Rectal smooth muscle tissue (tissue), 1 donor: ENCODE results near the gene MAP7D2.
"Not testable (repeated sequence)": the region's sequence is repeated elsewhere in the genome, so short reads cannot be mapped to it uniquely, and the experiment has no call there.

ENCODE experiments used
- H3K27ac ChIP-seq: one replicate; pipeline ENCODE4 v1.7.0; 2013; ENCODE audit warnings: low read depth, low read length, inconsistent platforms
- H3K27me3 ChIP-seq: one replicate; pipeline ENCODE4 v1.7.0; 2013; ENCODE audit warnings: low read length; ENCODE audit not compliant: control insufficient read depth, insufficient read depth
- H3K36me3 ChIP-seq: one replicate; pipeline ENCODE4 v1.7.0; 2013; ENCODE audit warnings: low read length; ENCODE audit not compliant: control insufficient read depth, insufficient read depth
- H3K4me1 ChIP-seq: one replicate; pipeline ENCODE4 v1.7.0; 2013; ENCODE audit warnings: low read length; ENCODE audit not compliant: control insufficient read depth, insufficient read depth
- H3K4me3 ChIP-seq: one replicate; pipeline ENCODE4 v1.7.0; 2013; ENCODE audit warnings: low read length
- H3K9ac ChIP-seq: one replicate; pipeline ENCODE4 v1.7.0; 2013; ENCODE audit warnings: low read length

Gene MAP7D2

DNA sequence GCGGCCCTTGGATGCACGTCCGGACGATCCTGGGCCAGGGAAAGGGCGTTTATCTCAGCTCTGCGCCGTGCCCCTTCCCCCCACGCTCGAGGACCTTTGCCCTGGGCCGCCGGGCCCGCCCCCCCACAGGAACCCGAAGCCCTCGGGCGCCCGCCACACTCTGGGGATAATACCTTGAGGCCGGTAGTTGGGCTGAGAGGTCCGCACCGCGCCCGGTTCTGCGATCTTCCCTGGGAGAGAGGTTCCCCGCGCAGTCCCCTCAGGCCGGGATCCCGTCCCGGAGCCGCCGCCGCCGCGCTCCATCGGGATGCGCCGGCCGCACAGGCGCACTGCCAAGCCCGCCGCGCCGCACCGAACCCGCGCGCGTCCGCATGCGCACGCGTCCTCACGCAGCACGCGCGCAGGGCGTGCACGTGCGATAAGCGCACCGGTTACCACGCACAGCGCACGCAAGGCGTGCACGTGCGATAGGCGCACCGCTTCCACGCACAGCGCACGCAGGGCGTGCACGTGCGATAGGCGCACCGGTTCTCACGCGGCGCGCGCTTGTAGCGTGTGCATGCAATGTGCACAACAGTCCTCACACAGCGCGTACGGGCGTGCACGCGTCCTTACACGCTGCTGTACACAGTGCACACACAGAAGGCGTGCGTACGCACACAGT, at the start of gene MAP7D2:
Gene MAP7D2, minus strand, starts transcription at position 331 of the 664 bp plus-strand sequence. Its CDS starts 28 bp downstream, at position 303.
- peaks cover 9% of the 10 kb centered on the region for H3K27me3 ChIP-seq
- no peak within 1 kb of the TSS for H3K9ac ChIP-seq
- H3K27ac ChIP-seq, result no peak within 1 kb of the TSS
- peak within 1 kb of the TSS; percentile 44 for H3K4me3 ChIP-seq
- no peaks in the 10 kb centered on the region for H3K36me3 ChIP-seq
- no peaks in the 10 kb centered on the region for H3K4me1 ChIP-seq

DNA sequence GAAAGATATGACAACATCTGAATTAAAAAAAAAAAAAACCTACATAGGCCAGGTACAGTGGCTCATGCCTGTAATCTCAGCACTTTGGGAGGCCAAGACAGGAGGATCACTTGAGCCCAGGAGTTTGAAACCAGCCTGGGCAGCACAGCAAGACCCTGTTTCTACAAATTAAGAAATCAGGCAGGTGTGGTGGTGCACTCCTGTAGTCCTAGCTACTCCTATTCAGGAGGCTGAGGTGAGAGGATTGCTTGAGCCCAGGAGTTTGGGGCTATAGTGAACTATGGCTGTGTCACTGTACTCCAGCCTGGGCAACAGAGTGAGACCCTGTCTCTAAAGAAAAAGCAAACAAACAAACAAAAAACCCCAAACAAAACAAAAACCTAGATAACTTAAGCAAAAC, 45.8 kb upstream of the MAP7D2 start:
- not testable (repeated sequence) for H3K27me3 ChIP-seq, H3K36me3 ChIP-seq, H3K4me3 ChIP-seq, H3K9ac ChIP-seq, H3K27ac ChIP-seq, H3K4me1 ChIP-seq

- H3K9ac ChIP-seq, result no peak overlapping the region
- no peaks in the 10 kb centered on the region for H3K4me1 ChIP-seq
- H3K27ac ChIP-seq, result no peak overlapping the region
- no peaks in the 10 kb centered on the region for H3K27me3 ChIP-seq
- no peaks in the 10 kb centered on the region for H3K36me3 ChIP-seq
- H3K4me3 ChIP-seq, result no peak overlapping the region
Measured at GRCh38 chrX:20159797-20160385, 43.2 kb upstream of the MAP7D2 start.

GRCh38 chrX:20151689-20152088, 35.0 kb upstream of the MAP7D2 start:
- Histone ChIP-seq H3K27me3 (no peaks in the 10 kb centered on the region), H3K4me3 (no peak overlapping the region), H3K27ac (no peak overlapping the region), H3K4me1 (no peaks in the 10 kb centered on the region), H3K9ac (no peak overlapping the region), H3K36me3 (no peaks in the 10 kb centered on the region)

DNA sequence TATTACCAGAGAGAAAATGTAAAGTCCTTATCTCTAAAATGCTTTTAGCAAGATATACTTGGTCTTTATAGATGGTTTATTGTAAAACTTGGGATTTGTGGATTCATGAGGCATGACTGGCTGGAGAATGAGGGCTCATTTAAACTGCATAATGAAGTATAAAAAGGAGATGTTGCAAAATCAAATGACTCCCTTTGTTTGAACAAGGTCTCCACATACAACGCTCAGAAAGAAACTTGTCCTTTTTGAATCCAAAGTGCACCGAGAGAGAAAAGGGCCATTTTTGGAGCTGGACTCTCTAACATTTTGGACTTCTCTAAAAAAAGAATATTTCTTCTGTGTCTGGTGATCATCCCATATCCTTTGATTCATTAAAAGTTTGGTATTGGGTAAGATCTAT, 32.6 kb upstream of the MAP7D2 start:
- Histone ChIP-seq H3K27ac (no peak overlapping the region), H3K4me1 (no peaks in the 10 kb centered on the region), H3K27me3 (no peaks in the 10 kb centered on the region), H3K9ac (no peak overlapping the region), H3K4me3 (no peak overlapping the region), H3K36me3 (no peaks in the 10 kb centered on the region)

DNA sequence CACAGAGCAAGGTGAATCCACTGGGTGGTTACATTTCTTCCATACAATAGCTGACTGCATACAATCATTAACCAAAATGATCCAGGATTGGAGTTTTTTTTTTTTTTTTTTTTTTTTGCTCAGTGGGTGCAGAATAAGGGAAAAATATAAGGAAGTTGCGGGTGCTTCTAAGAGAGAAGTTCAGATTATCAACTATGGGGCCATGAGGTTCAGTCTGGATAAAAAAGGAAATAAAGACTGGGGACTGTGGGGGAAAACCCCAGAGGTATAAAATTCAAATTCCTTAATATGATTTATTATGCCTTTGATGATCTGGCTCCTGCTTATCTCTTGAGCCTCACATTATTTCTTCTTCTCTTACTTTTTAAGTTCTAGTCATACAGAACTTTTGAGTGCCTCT, 30.9 kb upstream of the MAP7D2 start:
- Histone ChIP-seq H3K4me3 (no peak overlapping the region), H3K36me3 (no peaks in the 10 kb centered on the region), H3K27ac (no peak overlapping the region), H3K9ac (no peak overlapping the region), H3K27me3 (no peaks in the 10 kb centered on the region), H3K4me1 (no peaks in the 10 kb centered on the region)

DNA sequence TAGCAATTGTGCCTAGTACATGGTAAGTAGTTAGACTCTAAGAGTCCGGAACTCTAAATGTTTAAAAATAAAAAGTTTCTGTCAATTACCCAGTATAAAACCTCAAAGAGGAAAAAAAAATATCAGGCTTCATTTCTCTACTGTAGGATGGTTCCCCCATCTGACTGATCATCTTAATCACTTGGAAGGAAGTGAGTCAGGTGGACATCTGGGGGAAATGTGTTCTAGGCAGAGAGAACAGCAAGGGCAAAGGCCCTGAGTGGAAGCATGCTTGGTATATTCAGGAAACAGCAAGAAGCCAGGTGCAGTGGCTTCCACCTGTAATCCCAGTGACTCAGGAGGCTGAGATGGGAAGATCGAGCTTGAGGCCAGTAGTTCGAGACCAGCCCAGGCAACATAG, 27.8 kb upstream of the MAP7D2 start:
- Histone ChIP-seq H3K9ac (no peak overlapping the region), H3K27ac (no peak overlapping the region), H3K4me1 (no peaks in the 10 kb centered on the region)

GRCh38 chrX:20143561-20143960, 26.9 kb upstream of the MAP7D2 start:
- no peak overlapping the region for H3K4me3 ChIP-seq
- no peak overlapping the region for H3K27ac ChIP-seq
- no peaks in the 10 kb centered on the region for H3K36me3 ChIP-seq
- H3K27me3 ChIP-seq, result no peaks in the 10 kb centered on the region
- H3K4me1 ChIP-seq, result peaks cover 3% of the 10 kb centered on the region
- H3K9ac ChIP-seq, result no peak overlapping the region

More for the DNA sequence above, 27.8 kb upstream of the MAP7D2 start:
- H3K27me3 ChIP-seq, result no peaks in the 10 kb centered on the region
- H3K36me3 ChIP-seq, result no peaks in the 10 kb centered on the region
- no peak overlapping the region for H3K4me3 ChIP-seq

DNA sequence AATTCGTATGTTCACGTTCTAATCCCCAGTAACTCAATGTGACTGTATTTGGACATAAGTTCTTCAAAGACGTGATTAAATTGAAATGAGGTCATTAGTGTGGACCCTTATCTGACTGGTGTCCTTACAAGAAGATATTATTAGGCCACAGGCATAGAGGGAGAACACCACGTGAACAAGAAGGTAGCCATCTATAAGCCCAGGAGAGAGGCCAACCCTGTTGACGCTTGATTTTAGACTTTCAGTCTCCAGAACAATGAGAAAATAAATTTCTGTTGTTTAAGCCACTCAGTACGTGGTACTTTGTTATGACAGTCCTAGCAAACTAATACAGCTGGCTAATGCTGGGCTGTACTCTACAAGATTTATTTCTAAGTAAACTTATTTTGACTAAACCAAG, 26.4 kb upstream of the MAP7D2 start:
- Histone ChIP-seq H3K4me3 (no peak overlapping the region), H3K27me3 (no peaks in the 10 kb centered on the region), H3K4me1 (peaks cover 3% of the 10 kb centered on the region), H3K9ac (no peak overlapping the region), H3K36me3 (peaks cover 3% of the 10 kb centered on the region), H3K27ac (peak overlapping the region; percentile 68)

GRCh38 chrX:20141281-20142220, 24.8 kb upstream of the MAP7D2 start, which contains the start of gene EIF1AX:
EIF1AX (minus strand) TSS chrX:20141838; CDS start chrX:20141640, 198 bp downstream.
- Histone ChIP-seq H3K27ac (peak within 1 kb of the TSS; percentile 90), H3K36me3 (peaks cover 6% of the 10 kb centered on the region), H3K27me3 (no peaks in the 10 kb centered on the region), H3K9ac (peak within 1 kb of the TSS; percentile 86), H3K4me1 (peaks cover 3% of the 10 kb centered on the region), H3K4me3 (peak within 1 kb of the TSS; percentile 73)

DNA sequence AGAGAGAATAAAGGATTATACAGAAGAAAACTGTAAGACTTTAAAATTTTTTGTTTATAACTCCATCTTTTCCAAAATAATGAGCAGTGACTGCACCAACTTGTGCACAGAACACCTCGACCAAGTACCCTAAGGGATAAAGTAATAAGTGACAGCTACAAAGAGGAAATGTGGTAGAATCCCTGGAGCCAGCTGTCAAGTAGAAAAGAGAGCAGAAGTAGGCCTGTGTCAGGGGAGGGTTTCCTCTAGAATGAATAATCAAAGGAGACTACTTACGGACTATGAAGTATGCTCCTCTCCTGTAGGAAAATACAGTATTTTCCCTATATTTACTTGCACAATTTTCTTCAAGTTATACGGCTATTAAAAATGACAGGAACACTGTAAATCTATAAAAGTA, 23.7 kb upstream of the MAP7D2 start:
- Histone ChIP-seq H3K36me3 (peaks cover 6% of the 10 kb centered on the region), H3K9ac (no peak overlapping the region), H3K4me1 (peaks cover 3% of the 10 kb centered on the region), H3K27ac (no peak overlapping the region), H3K4me3 (peak overlapping the region; percentile 73), H3K27me3 (no peaks in the 10 kb centered on the region)

- no peak overlapping the region for H3K27ac ChIP-seq
- peaks cover 6% of the 10 kb centered on the region for H3K36me3 ChIP-seq
- peaks cover 3% of the 10 kb centered on the region for H3K4me1 ChIP-seq
- no peak overlapping the region for H3K9ac ChIP-seq
- H3K27me3 ChIP-seq, result no peaks in the 10 kb centered on the region
- no peak overlapping the region for H3K4me3 ChIP-seq
Measured at GRCh38 chrX:20139966-20140365, 23.3 kb upstream of the MAP7D2 start.
